HepG2 (cell line): ENCODE results near the gene CHKB. TPM values are rescaled to one million over a fixed set of nuclear protein-coding genes. Genes with fewer than 3 reads are reported as not detected.

Source experiments
- ATAC-seq: fragments of 200-7000 bp; cut with Tn5 transposase; 3 replicates; pipeline ENCODE4 v1.9.1; 2020; ENCODE audit warnings: mild to moderate bottlenecking, moderate library complexity
- BruUV-seq: library from RNA; stranded (reverse); fragments of 400-500 nt; replicated peaks from 2 replicates; lab custom pipeline; 2021; lab: Mats Ljungman, UMichigan
- CTCF ChIA-PET: fragments of 300-600 bp; formaldehyde crosslinking; extraction: SDS; loops from one replicate; lab custom pipeline; 2021; ENCODE audit warnings: low total read pairs, inconsistent platforms, low intra/inter-chr PET ratio; lab: Yijun Ruan, JAX
- POLR2A ChIA-PET: fragments of 350-600 bp; sonication (Branson Sonifier 250); formaldehyde crosslinking; loops from one replicate; lab custom pipeline; 2020; ENCODE audit warnings: antibody characterized with exemption, inconsistent platforms; lab: Yijun Ruan, JAX
- DNase-seq: peaks from one replicate; pipeline ENCODE4 v3.0.0-alpha.2; 2015; ENCODE audit warnings: low spot score
- FAIRE-seq: peaks from 3 replicates; lab custom pipeline; 2011; peaks lifted over from hg19 to GRCh38; lab: Jason Lieb, UNC
- H2AFZ ChIP-seq: one replicate; pipeline ENCODE4 v1.6.1; 2011; ENCODE audit warnings: low read length, inconsistent platforms
- H3K27ac ChIP-seq: fragments of 300-600 bp; 3 replicates; pipeline ENCODE4 v1.8.0; 2011; ENCODE audit warnings: mixed run types, mild to moderate bottlenecking, mixed read lengths, low read length, inconsistent platforms; ENCODE audit not compliant: insufficient read depth; ENCODE audit errors: extremely low read length
- H3K27me3 ChIP-seq, 2 experiments: fragments of 200-600 bp in 1 of 2; 2 replicates in 1 of 2; 3 replicates in 1 of 2; pipeline versions ENCODE4 v1.6.0 to v1.8.0; 2011; ENCODE audit warnings: low read length in 2 of 2, mild to moderate bottlenecking in 2 of 2, moderate library complexity in 2 of 2, inconsistent platforms in 1 of 2; ENCODE audit not compliant: insufficient read depth in 2 of 2, control insufficient read depth in 1 of 2
- H3K36me3 ChIP-seq, 2 experiments: fragments of 200-600 bp in 1 of 2; replicated peaks in 1 of 2; 2 replicates in 1 of 2; 3 replicates in 1 of 2; pipeline versions ENCODE4 v1.5.1 to v1.8.0; 2011; ENCODE audit warnings: low read length in 2 of 2, inconsistent platforms in 1 of 2; ENCODE audit not compliant: insufficient read depth in 2 of 2, control insufficient read depth in 1 of 2
- H3K4me1 ChIP-seq: 2 replicates; pipeline ENCODE4 v1.5.1; 2012; ENCODE audit warnings: low read length, inconsistent platforms; ENCODE audit not compliant: insufficient read depth
- H3K4me2 ChIP-seq: 2 replicates; pipeline ENCODE4 v1.6.0; 2011; ENCODE audit warnings: low read depth, low read length, inconsistent platforms
- H3K4me3 ChIP-seq, 3 experiments: fragments of 200-600 bp in 1 of 3; sonication (generic), shearing (Covaris generic) in 1 of 3; replicated peaks in 1 of 3; 2 replicates each; pipeline ENCODE4 v1.5.1; 2011 to 2016; ENCODE audit warnings: low read length in 3 of 3, inconsistent platforms in 2 of 3, low read depth in 2 of 3, mild to moderate bottlenecking in 2 of 3, control low read depth in 1 of 3, mixed read lengths in 1 of 3; ENCODE audit not compliant: insufficient read depth in 1 of 3
- H3K79me2 ChIP-seq: one replicate; pipeline ENCODE4 v1.6.1; 2011; ENCODE audit warnings: low read length, inconsistent platforms; ENCODE audit not compliant: insufficient read depth
- H3K9ac ChIP-seq: 2 replicates; pipeline ENCODE4 v1.6.0; 2011; ENCODE audit warnings: mild to moderate bottlenecking, low read depth, low read length, inconsistent platforms; ENCODE audit not compliant: insufficient read depth
- H3K9me3 ChIP-seq: 2 replicates; pipeline ENCODE4 v1.5.1; 2012; ENCODE audit warnings: mild to moderate bottlenecking, low read length
- H4K20me1 ChIP-seq: 2 replicates; pipeline ENCODE4 v1.6.0; 2011; ENCODE audit warnings: inconsistent platforms, mild to moderate bottlenecking, low read length, moderate library complexity; ENCODE audit not compliant: insufficient read depth
- FOSL2 ChIP-seq: sonication (generic); formaldehyde crosslinking; IDR thresholded peaks from 2 replicates; pipeline ENCODE4 v1.4.0; 2020; ENCODE audit warnings: missing genetic modification reagents
- HDAC6 ChIP-seq: fragments of 200-600 bp; sonication (generic); IDR thresholded peaks from 2 replicates; pipeline ENCODE4 v1.7.0; 2017; ENCODE audit warnings: mild to moderate bottlenecking, antibody characterized with exemption, low read length, low read depth
- KLF6 ChIP-seq: IDR thresholded peaks from 2 replicates; pipeline ENCODE4 v1.8.0; 2016; ENCODE audit warnings: missing biosample characterization, missing genetic modification reagents
- MXD4 ChIP-seq: IDR thresholded peaks from 2 replicates; pipeline ENCODE4 v1.6.1; 2016; ENCODE audit warnings: mild to moderate bottlenecking, missing biosample characterization, missing genetic modification reagents
- MYC ChIP-seq: sonication (generic); formaldehyde crosslinking; IDR thresholded peaks from 2 replicates; pipeline ENCODE4 v1.9.0; 2021; ENCODE audit warnings: missing genetic modification reagents, borderline replicate concordance
- RBFOX2 ChIP-seq: fragments of 200-400 bp; formaldehyde crosslinking; IDR thresholded peaks from 2 replicates; pipeline ENCODE4 v1.6.1; 2017; ENCODE audit warnings: low read depth, mild to moderate bottlenecking, low read length
- SP2 ChIP-seq: sonication (generic); formaldehyde crosslinking; IDR thresholded peaks from 2 replicates; pipeline ENCODE4 v1.5.1; 2020; ENCODE audit warnings: mild to moderate bottlenecking, missing genetic modification reagents
- ZNF644 ChIP-seq: IDR thresholded peaks from 2 replicates; pipeline ENCODE4 v1.6.1; 2016; ENCODE audit warnings: low read depth
- ZNF670 ChIP-seq: sonication (generic); formaldehyde crosslinking; IDR thresholded peaks from 2 replicates; pipeline ENCODE4 v1.8.0; 2022; ENCODE audit warnings: mild to moderate bottlenecking, missing genetic modification reagents, borderline replicate concordance
- ZNF792 ChIP-seq: IDR thresholded peaks from 2 replicates; pipeline ENCODE4 v1.6.1; 2016
- WGBS: methylation state at CpG from one replicate; pipeline ENCODE4 v1.1.6; 2017; ENCODE audit warnings: low lambda C conversion rate; 5-methylcytosine and 5-hydroxymethylcytosine counted together
- in situ Hi-C: cut with HindIII; loops from 2 replicates; pipeline ENCODE4 v1.10.0; 2017; ENCODE audit warnings: low pct_unique_long_range_greater_than_20kb; ENCODE audit not compliant: extremely low pct_ligation_motif_present
- intact Hi-C: fragments of 100-400 bp; cut with micrococcal nuclease; formaldehyde crosslinking; loops from one replicate; pipeline ENCODE4 v1.10.0; 2022; ENCODE audit not compliant: unreplicated experiment
- polyA plus RNA-seq, 8 experiments: library from polyadenylated mRNA; depleted of rRNA in 3 of 8; stranded (reverse) in 7 of 8; unstranded in 1 of 8; fragments of >200 nt; fragmentation: Illumina TruSeq in 4 of 8; extraction: Trizol in 4 of 8; gene quantifications; 2 replicates each; pipeline versions ENCODE4 v1.2.1 to v1.2.3, GENCODE V29; 2011 to 2016; ENCODE audit warnings: low read depth in 4 of 8, missing spikeins in 1 of 8, mixed read lengths in 1 of 8; ENCODE audit not compliant: insufficient read depth in 1 of 8
- total RNA-seq, 5 experiments: library from RNA; depleted of rRNA; stranded (reverse); fragments of >200 nt; fragmentation: Illumina TruSeq; extraction: Trizol; gene quantifications; 2 replicates each; pipeline ENCODE4 v1.2.3, GENCODE V29; 2016; ENCODE audit warnings: low read depth in 1 of 5
- TF ChIP-seq, protein P1 (sequence below): sonication (generic); formaldehyde crosslinking; conservative IDR thresholded peaks from 2 replicates; pipeline ENCODE4 v1.4.0; 2020; ENCODE audit warnings: mild to moderate bottlenecking, missing genetic modification reagents, moderate library complexity
- TF ChIP-seq, protein P2 (sequence below): sonication (generic); formaldehyde crosslinking; IDR thresholded peaks from 2 replicates; pipeline ENCODE4 v1.8.0; 2022; ENCODE audit warnings: low read depth, missing genetic modification reagents

Gene CHKB
- total and polyA plus RNA-seq, 2 of the 13 experiments (the other 11 are each of a cell fraction or from before 2014, with no cell fraction given): 24.5 to 42.7 TPM

DNA sequence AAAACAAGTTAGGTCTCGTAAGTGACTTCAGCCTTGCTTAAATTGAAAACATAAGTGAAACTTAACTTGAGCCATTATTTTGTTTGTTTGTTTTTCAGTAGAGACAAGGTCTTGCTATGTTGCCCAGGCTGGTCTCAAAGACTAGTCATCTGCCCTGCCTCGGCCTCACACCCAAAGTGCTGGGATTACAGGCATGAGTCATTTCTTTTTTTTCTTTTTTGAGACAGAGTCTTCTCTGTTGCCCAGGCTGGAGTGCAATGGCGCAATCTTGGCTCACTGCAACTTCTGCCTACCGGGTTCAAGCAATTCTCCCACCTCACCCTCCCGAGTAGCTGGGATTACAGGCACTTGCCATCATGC is 41.0 kb downstream of the CHKB start (continued):
- TF ChIP-seq, protein P1, sequence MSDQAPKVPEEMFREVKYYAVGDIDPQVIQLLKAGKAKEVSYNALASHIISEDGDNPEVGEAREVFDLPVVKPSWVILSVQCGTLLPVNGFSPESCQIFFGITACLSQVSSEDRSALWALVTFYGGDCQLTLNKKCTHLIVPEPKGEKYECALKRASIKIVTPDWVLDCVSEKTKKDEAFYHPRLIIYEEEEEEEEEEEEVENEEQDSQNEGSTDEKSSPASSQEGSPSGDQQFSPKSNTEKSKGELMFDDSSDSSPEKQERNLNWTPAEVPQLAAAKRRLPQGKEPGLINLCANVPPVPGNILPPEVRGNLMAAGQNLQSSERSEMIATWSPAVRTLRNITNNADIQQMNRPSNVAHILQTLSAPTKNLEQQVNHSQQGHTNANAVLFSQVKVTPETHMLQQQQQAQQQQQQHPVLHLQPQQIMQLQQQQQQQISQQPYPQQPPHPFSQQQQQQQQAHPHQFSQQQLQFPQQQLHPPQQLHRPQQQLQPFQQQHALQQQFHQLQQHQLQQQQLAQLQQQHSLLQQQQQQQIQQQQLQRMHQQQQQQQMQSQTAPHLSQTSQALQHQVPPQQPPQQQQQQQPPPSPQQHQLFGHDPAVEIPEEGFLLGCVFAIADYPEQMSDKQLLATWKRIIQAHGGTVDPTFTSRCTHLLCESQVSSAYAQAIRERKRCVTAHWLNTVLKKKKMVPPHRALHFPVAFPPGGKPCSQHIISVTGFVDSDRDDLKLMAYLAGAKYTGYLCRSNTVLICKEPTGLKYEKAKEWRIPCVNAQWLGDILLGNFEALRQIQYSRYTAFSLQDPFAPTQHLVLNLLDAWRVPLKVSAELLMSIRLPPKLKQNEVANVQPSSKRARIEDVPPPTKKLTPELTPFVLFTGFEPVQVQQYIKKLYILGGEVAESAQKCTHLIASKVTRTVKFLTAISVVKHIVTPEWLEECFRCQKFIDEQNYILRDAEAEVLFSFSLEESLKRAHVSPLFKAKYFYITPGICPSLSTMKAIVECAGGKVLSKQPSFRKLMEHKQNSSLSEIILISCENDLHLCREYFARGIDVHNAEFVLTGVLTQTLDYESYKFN (CRISPR knock-in tag): 0 out of 2 replicates have a peak, but pooled peaks have one; percentile 29
- TF ChIP-seq FOSL2 (CRISPR knock-in tag): peak; percentile 97

DNA sequence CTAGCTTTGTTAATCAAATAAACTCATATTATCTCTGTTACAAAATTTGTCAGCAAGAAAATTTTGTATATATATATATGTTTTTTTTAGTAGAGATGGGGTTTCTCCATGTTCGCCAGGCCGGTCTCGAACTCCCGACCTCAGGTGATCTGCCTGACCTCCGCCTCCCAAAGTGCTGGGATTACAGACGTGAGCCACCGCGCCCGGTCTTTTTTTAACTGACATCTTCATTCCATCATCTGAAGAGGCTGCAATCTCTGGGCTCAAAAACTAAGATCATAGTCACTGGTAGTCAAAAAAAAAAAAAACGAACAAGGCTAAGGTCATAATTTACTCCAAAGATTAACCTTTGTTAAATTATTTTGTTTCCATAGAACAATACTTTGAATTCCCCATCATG is 42.3 kb downstream of the CHKB start:
- Histone ChIP-seq H3K4me1 (peaks cover 28% of the 10 kb centered on the region), H3K27me3 (peaks cover 0 to 7% of the 10 kb centered on the region in 2 experiments; a peak in 3 of 5 replicates), H3K4me2 (no peak overlapping the region), H3K9me3 (no peaks in the 10 kb centered on the region), H3K36me3 (no peaks in the 10 kb centered on the region), H3K4me3 (no peak overlapping the region), H2AFZ (no peak overlapping the region), H3K79me2 (no peaks in the 10 kb centered on the region), H3K9ac (no peak overlapping the region), H3K27ac (no peak overlapping the region), H4K20me1 (no peaks in the 10 kb centered on the region)
- no peak for DNase-seq
- in situ Hi-C loops: no loop called here
- TF ChIP-seq MYC (CRISPR knock-in tag): no peak
- TF ChIP-seq ZNF644 (CRISPR knock-in tag): no peak
- TF ChIP-seq, protein P2, sequence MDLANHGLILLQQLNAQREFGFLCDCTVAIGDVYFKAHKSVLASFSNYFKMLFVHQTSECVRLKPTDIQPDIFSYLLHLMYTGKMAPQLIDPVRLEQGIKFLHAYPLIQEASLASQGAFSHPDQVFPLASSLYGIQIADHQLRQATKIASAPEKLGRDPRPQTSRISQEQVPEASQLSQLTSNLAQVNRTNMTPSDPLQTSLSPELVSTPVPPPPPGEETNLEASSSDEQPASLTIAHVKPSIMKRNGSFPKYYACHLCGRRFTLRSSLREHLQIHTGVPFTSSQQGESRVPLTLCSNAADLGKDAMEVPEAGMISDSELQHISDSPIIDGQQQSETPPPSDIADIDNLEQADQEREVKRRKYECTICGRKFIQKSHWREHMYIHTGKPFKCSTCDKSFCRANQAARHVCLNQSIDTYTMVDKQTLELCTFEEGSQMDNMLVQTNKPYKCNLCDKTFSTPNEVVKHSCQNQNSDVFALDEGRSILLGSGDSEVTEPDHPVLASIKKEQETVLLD (CRISPR knock-in tag): no peak
- no peak for TF ChIP-seq ZNF792 (CRISPR knock-in tag)
- no peak for TF ChIP-seq KLF6 (CRISPR knock-in tag)
- TF ChIP-seq RBFOX2: no peak
- TF ChIP-seq HDAC6: no peak
- TF ChIP-seq MXD4: no peak
- no peak for TF ChIP-seq SP2 (CRISPR knock-in tag)
- no peak for TF ChIP-seq ZNF670 (CRISPR knock-in tag)
- POLR2A ChIA-PET: interaction anchor here (1.7 to 2.2 kb wide), 5 partner anchors 8 to 15 kb away, joined by 4 to 18 read pairs (median 5); partner anchors contain the start of gene SCO2
- no peak for FAIRE-seq
- 91% methylated on average over 10 of the region's 10 CpGs for WGBS
- CTCF ChIA-PET: no interaction called here
- intact Hi-C loops: no loop called here
- BruUV-seq: no TSS peak
- ATAC-seq: no peak
